Activated CD8-positive, alpha-beta T cell treated with anti-CD3 and anti-CD28 coated beads, Interleukin-2, amount 10 ng/mL, durations not matched to agents 7 days and 5 days (primary cell): ENCODE results near the gene TBC1D22A. TPM values are rescaled to one million over a fixed set of nuclear protein-coding genes. Genes with fewer than 3 reads are reported as not detected.
"Not testable (repeated sequence)": the region's sequence is repeated elsewhere in the genome, so short reads cannot be mapped to it uniquely, and the experiment has no call there.

ENCODE experiments used
- ATAC-seq: fragments of 150-1000 bp; cut with Tn5 transposase; one replicate; pipeline ENCODE4 v1.10.0; 2021; ENCODE audit warnings: moderate library complexity
- CTCF ChIA-PET: fragments of 350-600 bp; sonication (Branson Sonifier 250); formaldehyde crosslinking; loops from one replicate; lab custom pipeline; 2021; ENCODE audit warnings: antibody characterized with exemption; lab: Charles Lee
- POLR2A ChIA-PET: fragments of 350-600 bp; sonication (Branson Sonifier 250); formaldehyde crosslinking; loops from one replicate; lab custom pipeline; 2021; ENCODE audit warnings: antibody characterized with exemption; lab: Charles Lee
- DNase-seq: peaks from one replicate; pipeline ENCODE4 v3.0.0-alpha.2; 2020
- H3K27ac Mint-ChIP-seq: one replicate; pipeline ENCODE4 v1.8.0; 2021; ENCODE audit warnings: mild to moderate bottlenecking, mixed read lengths
- H3K27me3 Mint-ChIP-seq: one replicate; pipeline ENCODE4 v1.8.0; 2021; ENCODE audit warnings: low read depth, mixed read lengths
- H3K36me3 Mint-ChIP-seq: one replicate; pipeline ENCODE4 v1.8.0; 2021; ENCODE audit warnings: low read depth, mixed read lengths
- H3K4me1 Mint-ChIP-seq: one replicate; pipeline ENCODE4 v1.8.0; 2021; ENCODE audit warnings: low read depth, mixed read lengths
- H3K4me3 Mint-ChIP-seq: one replicate; pipeline ENCODE4 v1.8.0; 2021; ENCODE audit warnings: mild to moderate bottlenecking, mixed read lengths
- H3K9me3 Mint-ChIP-seq: one replicate; pipeline ENCODE4 v1.8.0; 2022; ENCODE audit warnings: mixed read lengths; ENCODE audit not compliant: insufficient read depth
- total RNA-seq, 2 experiments: library from RNA; stranded (reverse); gene quantifications; one replicate each; pipeline ENCODE4 v1.2.3, GENCODE V29; 2021

Gene TBC1D22A
- total RNA-seq, 2 experiments from 2014 or later: 34.1 to 38.7 TPM

DNA sequence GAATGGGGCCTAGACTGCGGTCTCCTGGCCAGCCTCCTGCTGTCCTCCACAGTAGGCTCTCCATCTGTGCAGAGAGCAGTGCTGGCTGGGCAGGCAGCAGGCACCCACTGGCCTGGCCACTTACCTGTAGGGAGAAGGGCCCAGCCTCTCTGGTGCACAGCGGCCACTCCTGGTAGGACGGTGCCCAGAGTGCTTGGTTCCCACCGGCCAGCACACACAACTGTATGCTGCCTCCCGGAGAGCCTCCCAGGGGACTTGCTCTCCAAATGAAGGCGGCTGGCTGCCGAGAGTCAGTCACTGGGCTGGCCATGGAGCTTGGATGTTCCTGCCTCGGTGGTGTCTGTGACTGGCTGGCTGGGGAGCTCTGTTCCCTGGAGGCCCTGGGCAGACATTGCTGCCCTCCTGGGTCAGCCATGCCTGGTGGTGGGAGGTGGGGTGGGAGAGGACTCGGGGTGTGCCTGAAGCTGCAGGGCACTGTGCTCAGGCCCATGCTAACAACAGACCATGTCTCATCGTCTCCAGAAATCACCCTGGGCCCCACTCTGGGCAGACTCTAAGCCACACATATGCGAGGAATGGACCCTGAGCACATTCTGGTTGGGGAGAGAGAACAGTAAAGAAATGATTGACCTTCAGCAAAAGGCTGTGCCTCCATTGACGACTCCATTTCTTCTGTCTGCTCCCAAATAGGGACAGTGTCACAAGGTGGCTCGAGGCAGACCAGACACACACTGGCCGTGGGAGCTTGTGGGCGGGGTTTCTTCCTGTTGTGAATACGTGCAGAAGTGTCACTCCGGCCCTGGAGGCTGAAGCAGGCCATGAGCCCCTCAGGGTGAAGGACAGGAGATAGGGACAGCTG, 350.8 kb downstream of the TBC1D22A start:
- ATAC-seq (no peak), DNase-seq (no peak)
- H3K9me3 Mint-ChIP-seq: no peaks in the 10 kb centered on the region
- CTCF ChIA-PET: no interaction called here
- no peak overlapping the region for H3K27ac Mint-ChIP-seq
- H3K36me3 Mint-ChIP-seq: no peaks in the 10 kb centered on the region
- no peaks in the 10 kb centered on the region for H3K27me3 Mint-ChIP-seq
- POLR2A ChIA-PET: no interaction called here
- no peaks in the 10 kb centered on the region for H3K4me1 Mint-ChIP-seq
- H3K4me3 Mint-ChIP-seq: no peak overlapping the region

DNA sequence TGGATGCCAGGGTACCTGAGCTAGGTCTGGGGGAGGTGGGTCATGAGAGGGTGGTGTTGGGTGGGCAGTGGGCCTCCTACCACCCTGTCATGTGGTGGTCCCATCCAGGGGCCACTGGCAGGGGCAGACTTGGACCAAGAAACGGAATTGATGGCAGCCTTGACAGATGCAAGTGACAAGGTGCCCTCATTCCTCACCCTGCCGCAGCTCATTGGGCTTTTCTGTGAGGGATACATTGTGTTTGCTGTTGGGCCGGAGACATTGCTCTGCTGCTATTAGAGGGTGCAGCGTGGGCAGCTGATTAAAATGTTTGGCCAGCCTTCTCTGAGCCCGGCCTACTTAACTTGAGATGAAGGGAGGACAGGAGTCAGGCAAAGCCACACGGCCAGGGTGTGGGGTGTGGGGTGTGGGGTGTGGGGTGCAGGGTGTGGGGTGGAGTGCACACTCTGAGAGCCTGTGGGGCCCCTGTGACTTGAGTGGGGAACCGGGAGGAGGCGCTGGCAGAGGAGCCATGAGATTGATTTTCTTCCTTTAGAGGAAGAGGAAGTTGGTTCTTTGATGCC, 351.5 kb downstream of the TBC1D22A start:
- Mint-ChIP-seq H3K27me3 (no peaks in the 10 kb centered on the region), H3K4me1 (no peaks in the 10 kb centered on the region), H3K27ac (no peak overlapping the region), H3K9me3 (no peaks in the 10 kb centered on the region), H3K36me3 (no peaks in the 10 kb centered on the region), H3K4me3 (no peak overlapping the region)
- no peak for DNase-seq
- no peak for ATAC-seq
- POLR2A ChIA-PET: no interaction called here
- CTCF ChIA-PET: no interaction called here

DNA sequence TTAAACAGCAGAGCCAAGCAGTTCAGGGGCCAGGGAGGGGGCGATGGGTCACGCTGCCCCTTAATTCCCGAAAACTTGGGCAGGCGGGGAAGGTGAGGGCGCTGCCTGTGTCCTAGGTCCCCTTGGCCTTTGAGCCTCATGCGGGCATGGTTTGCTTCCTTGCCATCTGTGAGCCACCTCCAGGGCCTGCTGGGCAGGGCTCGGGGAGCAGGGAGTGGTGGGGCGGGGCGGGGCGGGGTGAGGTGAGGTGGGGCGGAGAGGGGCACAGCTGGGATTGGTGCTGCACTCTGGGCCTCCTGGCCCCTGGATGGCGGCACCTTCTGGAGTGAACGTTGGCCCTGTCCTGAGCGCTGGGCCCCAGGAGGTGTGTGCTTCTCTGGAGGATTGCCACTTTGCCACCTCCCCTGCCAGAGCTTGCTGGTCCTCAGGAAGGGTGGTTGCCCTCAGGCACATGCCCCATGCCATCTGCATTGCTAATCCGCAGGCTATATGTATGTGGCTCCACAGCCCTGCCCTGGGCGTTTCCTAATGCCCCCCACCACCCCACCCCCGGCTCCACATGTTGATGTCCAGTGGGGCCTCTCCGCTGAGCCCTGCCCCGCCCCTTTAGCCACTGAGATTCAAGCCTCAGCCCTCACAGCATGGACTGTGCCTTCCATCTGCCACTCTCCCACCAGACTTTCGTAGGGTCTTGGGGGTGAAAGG, 352.5 kb downstream of the TBC1D22A start:
- Mint-ChIP-seq H3K27ac (no peak overlapping the region), H3K4me3 (no peak overlapping the region), H3K4me1 (no peaks in the 10 kb centered on the region), H3K36me3 (no peaks in the 10 kb centered on the region), H3K9me3 (no peaks in the 10 kb centered on the region), H3K27me3 (no peaks in the 10 kb centered on the region)
- POLR2A ChIA-PET: no interaction called here
- DNase-seq (no peak), ATAC-seq (no peak)
- CTCF ChIA-PET: no interaction called here

DNA sequence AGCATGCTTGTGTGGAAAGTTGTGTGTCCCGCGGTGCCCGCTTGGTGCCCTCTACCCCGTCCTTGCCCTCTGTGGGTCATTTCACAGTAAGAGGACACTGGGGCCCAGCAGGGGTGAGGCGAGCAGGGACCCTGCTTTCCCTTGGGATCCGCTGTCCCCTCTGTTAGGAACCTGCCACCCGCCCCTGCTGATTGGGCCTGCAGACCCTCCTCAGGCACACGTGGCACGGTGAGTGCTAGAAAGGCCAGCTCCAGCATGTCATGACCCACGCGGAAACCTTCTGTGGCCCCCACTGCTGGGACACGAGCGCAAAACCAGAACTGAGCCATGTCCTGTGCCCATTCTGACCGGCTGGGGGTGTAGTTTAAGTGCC, 353.1 kb downstream of the TBC1D22A start:
- DNase-seq (no peak), ATAC-seq (no peak)
- POLR2A ChIA-PET: no interaction called here
- H3K36me3 Mint-ChIP-seq: no peaks in the 10 kb centered on the region
- H3K9me3 Mint-ChIP-seq: no peaks in the 10 kb centered on the region
- no peak overlapping the region for H3K4me3 Mint-ChIP-seq
- no peak overlapping the region for H3K27ac Mint-ChIP-seq
- no peaks in the 10 kb centered on the region for H3K27me3 Mint-ChIP-seq
- H3K4me1 Mint-ChIP-seq: no peaks in the 10 kb centered on the region
- CTCF ChIA-PET: no interaction called here

DNA sequence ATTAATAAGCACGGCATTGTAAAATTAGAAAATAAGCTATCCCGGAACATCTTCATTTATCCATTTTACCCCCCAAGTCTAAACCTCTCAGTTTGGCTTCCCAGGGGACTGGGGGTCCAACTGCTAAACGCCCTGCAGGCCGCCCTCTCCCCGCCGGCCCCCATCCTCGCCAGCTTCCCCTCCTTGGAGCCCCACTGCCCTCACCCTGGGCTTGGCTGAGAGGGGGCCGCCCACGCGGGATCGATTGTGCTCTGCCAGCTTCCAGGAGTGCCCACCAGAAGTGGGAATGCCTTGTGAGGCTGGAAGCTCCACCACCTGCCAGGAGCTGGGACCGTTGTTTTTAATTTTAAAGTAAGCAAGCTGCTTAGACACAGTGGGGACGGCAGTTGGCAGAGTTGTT, 353.5 kb downstream of the TBC1D22A start:
- Mint-ChIP-seq H3K4me1 (no peaks in the 10 kb centered on the region), H3K27me3 (no peaks in the 10 kb centered on the region), H3K9me3 (no peaks in the 10 kb centered on the region), H3K4me3 (no peak overlapping the region), H3K27ac (no peak overlapping the region), H3K36me3 (no peaks in the 10 kb centered on the region)
- DNase-seq (no peak), ATAC-seq (no peak)
- CTCF ChIA-PET: no interaction called here
- POLR2A ChIA-PET: no interaction called here

DNA sequence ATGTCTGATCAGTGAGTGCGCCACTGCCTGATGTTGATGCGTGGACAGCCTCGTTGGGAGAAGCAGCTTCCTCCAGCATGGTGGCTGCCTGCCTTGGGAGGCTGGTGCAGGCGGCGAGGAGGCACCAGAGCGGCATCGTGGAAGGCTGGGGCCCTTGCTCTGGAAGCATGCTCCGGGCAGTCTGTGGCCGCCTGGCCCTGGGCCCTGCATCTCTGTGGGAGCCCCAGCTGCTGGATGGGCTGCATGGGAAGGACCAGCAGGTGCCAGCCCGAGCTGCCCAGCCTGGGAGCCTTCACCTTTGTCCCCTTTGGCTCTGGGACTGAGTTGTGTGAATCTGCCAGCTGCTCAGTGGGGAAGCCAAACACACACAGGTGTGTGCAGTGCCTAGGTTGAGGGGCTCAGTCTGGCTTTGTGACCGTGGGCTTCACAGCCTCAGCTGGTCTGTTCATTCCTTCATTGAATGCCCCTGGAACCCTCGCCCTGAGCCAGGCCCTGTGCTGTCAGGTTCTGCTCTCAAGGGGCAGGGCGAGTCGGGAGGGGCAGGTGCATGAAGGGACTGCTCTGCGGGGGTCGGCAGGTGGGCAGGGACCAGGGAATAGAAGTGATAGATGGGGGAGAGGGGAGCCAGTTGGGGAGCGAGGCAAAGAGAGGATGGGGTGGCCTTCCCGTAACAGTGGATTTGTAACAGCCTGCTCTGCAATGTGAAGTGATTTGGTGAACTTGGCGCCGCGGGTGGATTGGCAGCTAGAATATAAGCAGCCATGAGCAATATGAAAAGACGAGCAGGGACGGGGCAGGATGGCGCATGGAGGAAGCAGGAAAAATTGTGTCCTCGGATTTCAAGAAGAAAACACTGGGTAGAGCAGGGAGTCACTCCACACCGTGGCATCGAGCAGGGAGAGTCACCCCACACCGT, 354.2 kb downstream of the TBC1D22A start:
- DNase-seq (no peak), ATAC-seq (no peak)
- POLR2A ChIA-PET: no interaction called here
- no peaks in the 10 kb centered on the region for H3K9me3 Mint-ChIP-seq
- H3K36me3 Mint-ChIP-seq: no peaks in the 10 kb centered on the region
- CTCF ChIA-PET: no interaction called here
- H3K27me3 Mint-ChIP-seq: no peaks in the 10 kb centered on the region
- no peak overlapping the region for H3K27ac Mint-ChIP-seq
- no peaks in the 10 kb centered on the region for H3K4me1 Mint-ChIP-seq
- H3K4me3 Mint-ChIP-seq: no peak overlapping the region

DNA sequence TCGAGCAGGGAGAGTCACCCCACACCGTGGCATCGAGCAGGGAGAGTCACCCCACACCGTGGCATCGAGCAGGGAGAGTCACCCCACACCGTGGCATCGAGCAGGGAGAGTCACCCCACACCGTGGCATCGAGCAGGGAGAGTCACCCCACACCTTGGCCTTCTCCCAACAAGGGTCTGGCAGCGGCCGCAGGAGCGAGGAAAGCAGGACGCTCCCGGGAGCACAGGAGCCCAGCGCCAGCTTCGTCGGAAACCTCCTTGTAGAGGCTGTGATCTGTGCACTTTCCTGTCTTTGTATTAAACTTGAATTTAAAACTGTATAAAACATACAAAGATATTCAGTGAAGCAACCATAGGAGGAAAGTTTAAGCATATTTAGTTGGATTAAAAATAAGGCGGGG, 355.0 kb downstream of the TBC1D22A start:
- H3K27ac Mint-ChIP-seq, H3K36me3 Mint-ChIP-seq, H3K4me1 Mint-ChIP-seq, POLR2A ChIA-PET, DNase-seq, H3K4me3 Mint-ChIP-seq, H3K27me3 Mint-ChIP-seq, CTCF ChIA-PET, ATAC-seq, H3K9me3 Mint-ChIP-seq: not testable (repeated sequence)

DNA sequence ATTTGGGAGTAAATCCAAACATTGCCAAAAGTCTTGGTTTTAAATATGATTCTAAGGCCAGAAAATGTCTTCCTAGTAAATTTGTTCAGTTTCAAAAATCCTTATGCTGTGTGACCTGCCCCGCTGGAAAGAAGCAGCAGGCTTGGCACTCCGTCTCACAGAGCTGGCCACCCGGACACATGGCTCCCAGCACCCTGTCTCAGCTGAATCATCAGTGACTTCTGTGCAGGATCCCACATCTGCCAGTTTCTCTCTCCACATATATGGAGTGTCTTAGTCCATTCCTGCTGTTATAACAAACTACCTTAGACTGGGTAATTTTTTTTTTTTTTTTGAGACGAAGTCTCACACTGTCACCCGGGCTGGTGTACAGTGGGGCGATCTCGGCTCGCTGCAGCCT, 356.7 kb downstream of the TBC1D22A start:
- POLR2A ChIA-PET: no interaction called here
- CTCF ChIA-PET: no interaction called here

DNA sequence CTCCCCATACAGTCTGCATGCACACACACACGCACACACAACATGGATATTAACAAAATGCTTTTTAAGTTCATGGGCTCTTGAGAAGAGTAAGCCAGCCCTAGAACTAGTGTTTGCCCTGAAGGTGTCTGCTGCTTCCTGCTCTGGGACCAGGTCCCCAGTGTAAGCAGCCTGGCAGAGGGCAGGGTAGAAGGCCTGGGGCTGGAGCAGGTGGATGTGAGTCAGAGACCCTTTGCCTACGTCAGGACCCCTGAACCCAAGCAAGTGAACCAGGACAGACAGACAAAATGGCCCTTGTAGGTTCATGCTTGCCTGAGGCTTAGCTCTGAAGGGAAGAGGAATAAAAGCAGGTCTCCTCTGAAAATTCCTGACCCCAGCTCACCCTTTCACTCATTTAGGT, 357.9 kb downstream of the TBC1D22A start:
- ChIA-PET CTCF (no interaction called here), POLR2A (no interaction called here)
- Mint-ChIP-seq H3K27ac (no peak overlapping the region), H3K36me3 (no peaks in the 10 kb centered on the region), H3K9me3 (no peaks in the 10 kb centered on the region), H3K4me1 (no peaks in the 10 kb centered on the region), H3K4me3 (no peak overlapping the region), H3K27me3 (no peaks in the 10 kb centered on the region)
- ATAC-seq (no peak), DNase-seq (no peak)

More for the DNA sequence above, 356.7 kb downstream of the TBC1D22A start:
- ATAC-seq (no peak), DNase-seq (no peak)
- Mint-ChIP-seq H3K4me3 (no peak overlapping the region), H3K27ac (no peak overlapping the region), H3K36me3 (no peaks in the 10 kb centered on the region), H3K4me1 (no peaks in the 10 kb centered on the region), H3K27me3 (no peaks in the 10 kb centered on the region), H3K9me3 (no peaks in the 10 kb centered on the region)

DNA sequence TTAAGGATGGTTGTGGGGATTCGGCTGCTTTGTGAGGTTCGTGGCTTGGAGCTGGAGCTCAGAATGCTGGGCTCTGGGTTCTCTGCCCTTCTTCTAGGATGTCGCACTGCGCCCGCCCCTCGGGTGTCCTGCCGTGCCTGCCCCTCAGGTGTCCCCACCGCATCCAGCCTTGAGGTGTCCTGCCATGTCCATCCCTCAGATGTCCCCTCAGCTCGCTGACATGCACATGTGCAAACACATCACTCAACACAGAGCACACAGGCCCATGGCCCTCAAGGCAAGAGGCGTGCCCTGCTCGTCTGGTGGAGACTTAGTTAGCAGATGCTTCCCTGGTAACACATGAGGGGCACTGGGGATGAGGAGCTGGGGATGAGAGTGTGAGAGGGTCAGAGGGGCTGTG, 359.3 kb downstream of the TBC1D22A start:
- no peaks in the 10 kb centered on the region for H3K27me3 Mint-ChIP-seq
- DNase-seq (no peak), ATAC-seq (no peak)
- ChIA-PET CTCF (no interaction called here), POLR2A (no interaction called here)
- no peaks in the 10 kb centered on the region for H3K9me3 Mint-ChIP-seq
- H3K4me3 Mint-ChIP-seq: no peak overlapping the region
- H3K27ac Mint-ChIP-seq: no peak overlapping the region
- H3K36me3 Mint-ChIP-seq: no peaks in the 10 kb centered on the region
- H3K4me1 Mint-ChIP-seq: no peaks in the 10 kb centered on the region

DNA sequence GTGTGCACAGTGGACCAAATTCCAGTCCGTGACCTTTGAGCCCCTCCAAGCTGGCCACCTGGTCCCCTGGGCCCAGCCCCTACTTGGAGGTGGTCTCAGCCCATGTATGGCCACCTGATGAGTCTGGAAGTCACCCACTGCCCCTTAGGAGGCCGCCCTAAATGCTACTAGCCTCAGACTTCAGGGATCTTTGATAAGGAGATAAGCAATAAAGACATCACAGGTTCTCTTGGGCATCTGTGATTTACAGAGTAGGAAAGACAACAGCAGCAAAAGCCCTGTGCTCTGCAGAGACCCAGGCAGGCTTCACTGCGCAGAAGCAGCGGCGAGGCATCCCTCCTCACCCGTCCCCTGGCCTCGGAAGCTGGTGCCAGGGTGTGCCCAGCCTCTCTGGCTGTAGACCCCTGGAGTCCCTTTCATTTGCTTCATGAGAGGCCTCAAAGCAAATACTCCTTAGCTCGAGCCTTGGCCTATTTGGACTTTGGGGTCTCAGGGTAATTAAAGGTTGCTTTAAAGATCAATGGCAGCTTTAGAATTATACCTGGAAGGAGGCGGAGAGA, 360.1 kb downstream of the TBC1D22A start:
- Mint-ChIP-seq H3K27ac (no peak overlapping the region), H3K4me1 (no peaks in the 10 kb centered on the region), H3K36me3 (no peaks in the 10 kb centered on the region), H3K27me3 (no peaks in the 10 kb centered on the region), H3K9me3 (no peaks in the 10 kb centered on the region), H3K4me3 (no peak overlapping the region)
- POLR2A ChIA-PET: no interaction called here
- ATAC-seq (no peak), DNase-seq (no peak)
- CTCF ChIA-PET: no interaction called here
